Measurements from ENCODE around the gene TTC9B.
"Not testable (repeated sequence)": the region's sequence is repeated elsewhere in the genome, so short reads cannot be mapped to it uniquely, and the experiment has no call there.

TTC9B gene

GRCh38 chr19:40210889-40211288 lies 7.3 kb downstream of the TTC9B start:
- DNase-seq, result no peak

- no peak for DNase-seq
These were observed 9.6 kb downstream of the TTC9B start for GRCh38 chr19:40208602-40209001.

- no peak for DNase-seq
These were observed 12.4 kb downstream of the TTC9B start for GRCh38 chr19:40205760-40206159.

- no peak for DNase-seq
These were observed 13.8 kb downstream of the TTC9B start for GRCh38 chr19:40204381-40204780.

GRCh38 chr19:40200341-40201099 lies 17.7 kb downstream of the TTC9B start:
- DNase-seq, result no peak

GRCh38 chr19:40198272-40198990 lies 19.8 kb downstream of the TTC9B start:
- DNase-seq, result no peak

- DNase-seq, result no peak
These were observed 24.7 kb downstream of the TTC9B start for GRCh38 chr19:40193587-40193849.

- no peak for DNase-seq
These were observed 25.2 kb downstream of the TTC9B start for GRCh38 chr19:40192758-40193586.

GRCh38 chr19:40191836-40192646 lies 26.1 kb downstream of the TTC9B start:
- DNase-seq, result no peak

GRCh38 chr19:40190891-40191835 lies 27.0 kb downstream of the TTC9B start, which contains the start of gene MAP3K10:
Gene MAP3K10, plus strand, starts transcription at chr19:40191426. Its CDS starts 606 bp downstream, at chr19:40192032.
- peak; percentile 12 for DNase-seq

- no peak for DNase-seq
These were observed 33.9 kb downstream of the TTC9B start for GRCh38 chr19:40184273-40184672.

GRCh38 chr19:40178756-40179155 lies 39.4 kb downstream of the TTC9B start:
- DNase-seq, result no peak

GRCh38 chr19:40177286-40178070 lies 40.7 kb downstream of the TTC9B start:
- no peak for DNase-seq

- no peak for DNase-seq
These were observed 42.4 kb downstream of the TTC9B start for GRCh38 chr19:40175820-40176219.

GRCh38 chr19:40174092-40174491 lies 44.1 kb downstream of the TTC9B start:
- no peak for DNase-seq

- not testable (repeated sequence) for DNase-seq
These were observed 46.9 kb downstream of the TTC9B start for GRCh38 chr19:40171293-40171692.

- DNase-seq, result not testable (repeated sequence)
These were observed 47.7 kb downstream of the TTC9B start for GRCh38 chr19:40170303-40170989.

GRCh38 chr19:40169482-40170302 lies 48.5 kb downstream of the TTC9B start:
- DNase-seq, result not testable (repeated sequence)
